ENCODE measurements around the gene FLNB.

Gene FLNB

DNA sequence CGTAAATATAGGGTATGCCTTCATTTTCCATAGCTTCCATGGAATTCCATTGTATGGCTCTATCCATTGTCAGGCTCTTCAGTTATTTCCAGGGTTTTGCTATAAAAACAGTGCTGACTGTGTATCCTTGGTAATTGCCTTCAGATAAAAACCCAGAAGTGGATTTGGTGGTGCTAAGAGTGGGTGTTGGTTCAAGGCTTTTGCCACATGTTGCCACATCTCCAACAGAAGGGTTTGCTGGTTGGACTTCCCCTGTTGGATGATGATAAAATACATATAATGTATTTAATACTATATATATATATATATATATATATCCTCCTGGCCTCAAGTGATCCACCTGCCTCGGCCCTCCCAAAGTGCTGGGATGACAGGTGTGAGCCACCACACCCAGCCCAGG lies 97.8 kb downstream of the FLNB start:
- DNase-seq (ENCODE audit: low read depth in 2 of 2): no peak

- no peak for DNase-seq (ENCODE audit: low read depth in 2 of 2)
These were observed 98.4 kb downstream of the FLNB start for GRCh38 chr3:58106640-58107039.

DNA sequence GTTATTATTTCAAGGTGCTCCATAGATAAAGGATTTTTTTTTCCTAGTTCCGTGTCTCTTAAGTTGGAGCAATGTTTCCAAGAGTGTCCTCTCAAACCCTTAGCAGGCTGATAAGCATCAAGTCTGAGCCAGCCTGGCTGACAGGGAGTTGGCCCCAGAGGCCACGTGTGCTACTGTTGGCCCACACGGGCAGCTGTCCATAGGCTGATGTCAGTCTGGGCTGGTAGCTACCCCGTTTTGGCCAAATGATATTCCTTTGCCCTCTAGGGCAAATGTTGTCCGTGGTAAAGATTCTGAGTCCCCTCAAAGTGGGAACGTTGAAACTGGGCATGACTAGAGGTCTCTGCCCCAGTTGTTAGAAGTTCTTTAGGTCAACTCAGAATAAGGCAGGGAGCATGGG lies 99.4 kb downstream of the FLNB start:
- DNase-seq (ENCODE audit: low read depth in 2 of 2): no peak

- DNase-seq (ENCODE audit: low read depth in 2 of 2): no peak
These were observed 101.5 kb downstream of the FLNB start for GRCh38 chr3:58109752-58110151.

GRCh38 chr3:58111513-58112184 lies 103.4 kb downstream of the FLNB start:
- no peak for DNase-seq (ENCODE audit: low read depth in 2 of 2)

DNA sequence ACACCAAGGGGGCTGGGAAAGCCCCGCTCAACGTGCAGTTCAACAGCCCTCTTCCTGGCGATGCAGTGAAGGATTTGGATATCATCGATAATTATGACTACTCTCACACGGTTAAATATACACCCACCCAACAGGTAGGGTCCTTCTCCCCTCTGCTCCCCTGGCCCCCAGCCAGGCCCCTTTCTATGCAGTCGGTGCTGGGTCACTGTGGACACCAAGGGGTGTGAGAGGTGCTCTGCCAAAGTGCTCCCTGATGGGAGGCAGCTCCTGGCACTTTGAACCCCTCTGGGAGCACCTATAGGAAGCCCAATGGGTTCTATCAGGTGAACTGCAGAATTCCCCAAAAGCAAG lies 103.9 kb downstream of the FLNB start:
- DNase-seq (ENCODE audit: low read depth in 2 of 2): no peak

DNA sequence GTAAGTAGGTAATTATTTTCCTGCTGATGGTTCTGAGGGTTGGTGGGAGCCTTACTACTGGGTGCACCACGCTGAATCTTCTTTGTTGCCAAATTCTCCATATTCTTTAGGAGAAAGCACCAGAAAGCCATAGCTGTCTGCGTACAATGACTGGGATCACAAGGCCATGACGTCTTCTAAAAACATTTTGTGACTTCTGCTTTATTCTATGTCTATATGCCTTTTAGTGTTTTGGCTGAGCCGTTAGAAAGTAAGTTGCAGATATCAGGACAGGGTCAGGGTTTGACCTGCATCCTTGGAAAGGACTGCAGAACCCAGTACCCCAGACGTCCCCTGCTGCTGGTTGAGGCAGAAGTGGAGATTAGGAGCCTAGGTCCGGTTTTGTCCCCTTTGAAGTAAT lies 107.0 kb downstream of the FLNB start:
- no peak for DNase-seq (ENCODE audit: low read depth in 2 of 2)

GRCh38 chr3:58116161-58116955 lies 108.1 kb downstream of the FLNB start:
- DNase-seq (ENCODE audit: low read depth in 2 of 2): no peak

GRCh38 chr3:58116985-58117384 lies 108.8 kb downstream of the FLNB start:
- no peak for DNase-seq (ENCODE audit: low read depth in 2 of 2)

GRCh38 chr3:58117561-58118181 lies 109.4 kb downstream of the FLNB start:
- DNase-seq (ENCODE audit: low read depth in 2 of 2): peak; percentile 11 to 20

DNA sequence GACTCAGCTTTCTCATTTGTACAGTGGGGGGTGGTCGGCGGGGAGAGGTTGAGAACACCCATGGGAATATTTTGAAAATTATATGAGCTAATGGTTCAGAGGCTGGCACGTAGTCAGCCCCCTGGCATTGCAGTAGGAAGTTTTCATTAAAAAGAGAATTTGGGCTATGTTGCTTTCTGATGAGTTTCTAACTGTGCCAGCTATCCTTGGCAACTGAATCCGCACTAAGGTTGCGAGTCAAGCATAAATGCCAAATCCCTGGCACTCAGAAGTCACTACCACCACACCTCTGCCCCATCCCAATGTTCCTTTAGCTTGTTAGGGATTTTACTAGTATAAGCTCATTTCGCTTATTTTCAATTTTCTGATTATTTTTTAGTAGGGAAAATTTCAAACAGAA lies 111.0 kb downstream of the FLNB start:
- DNase-seq (ENCODE audit: low read depth in 2 of 2): no peak

GRCh38 chr3:58120075-58120812 lies 112.0 kb downstream of the FLNB start:
- DNase-seq (ENCODE audit: low read depth in 2 of 2): no peak

- no peak for DNase-seq (ENCODE audit: low read depth in 2 of 2)
These were observed 113.0 kb downstream of the FLNB start for GRCh38 chr3:58121183-58121582.

DNA sequence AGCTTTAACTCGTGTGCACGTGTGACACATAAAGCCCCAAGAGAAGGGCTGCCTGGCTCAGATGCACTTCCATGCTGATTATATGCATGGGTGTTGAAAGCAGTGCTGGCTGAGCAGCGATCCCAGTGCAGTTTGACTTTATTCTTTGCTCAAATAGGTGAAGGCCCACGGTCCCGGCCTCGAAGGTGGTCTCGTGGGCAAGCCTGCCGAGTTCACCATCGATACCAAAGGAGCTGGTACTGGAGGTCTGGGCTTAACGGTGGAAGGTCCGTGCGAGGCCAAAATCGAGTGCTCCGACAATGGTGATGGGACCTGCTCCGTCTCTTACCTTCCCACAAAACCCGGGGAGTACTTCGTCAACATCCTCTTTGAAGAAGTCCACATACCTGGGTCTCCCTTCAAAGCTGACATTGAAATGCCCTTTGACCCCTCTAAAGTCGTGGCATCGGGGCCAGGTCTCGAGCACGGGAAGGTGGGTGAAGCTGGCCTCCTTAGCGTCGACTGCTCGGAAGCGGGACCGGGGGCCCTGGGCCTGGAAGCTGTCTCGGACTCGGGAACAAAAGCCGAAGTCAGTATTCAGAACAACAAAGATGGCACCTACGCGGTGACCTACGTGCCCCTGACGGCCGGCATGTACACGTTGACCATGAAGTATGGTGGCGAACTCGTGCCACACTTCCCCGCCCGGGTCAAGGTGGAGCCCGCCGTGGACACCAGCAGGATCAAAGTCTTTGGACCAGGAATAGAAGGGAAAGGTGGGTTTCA lies 114.9 kb downstream of the FLNB start:
- DNase-seq (ENCODE audit: low read depth in 2 of 2): no peak

DNA sequence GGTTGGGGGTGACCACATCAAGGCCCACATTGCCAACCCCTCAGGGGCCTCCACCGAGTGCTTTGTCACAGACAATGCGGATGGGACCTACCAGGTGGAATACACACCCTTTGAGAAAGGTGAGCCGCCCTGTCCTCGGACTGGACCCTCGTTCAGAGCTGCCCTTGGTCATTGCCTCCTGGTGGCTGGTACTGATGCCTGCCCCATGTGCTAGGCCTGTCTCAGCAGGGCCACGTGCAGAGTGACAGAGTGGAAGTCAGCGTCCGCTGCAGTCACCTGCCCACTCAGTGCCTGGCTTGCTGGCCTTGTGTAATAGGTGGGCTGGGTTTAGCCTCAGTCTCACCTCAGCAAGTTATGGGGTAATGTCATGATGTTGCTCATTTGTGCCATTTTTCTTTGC lies 116.2 kb downstream of the FLNB start:
- no peak for DNase-seq (ENCODE audit: low read depth in 2 of 2)

- DNase-seq (ENCODE audit: low read depth in 2 of 2): no peak
These were observed 121.0 kb downstream of the FLNB start for GRCh38 chr3:58129041-58129770.

GRCh38 chr3:58130591-58130990 lies 122.4 kb downstream of the FLNB start:
- no peak for DNase-seq (ENCODE audit: low read depth in 2 of 2)

- no peak for DNase-seq (ENCODE audit: low read depth in 2 of 2)
These were observed 123.0 kb downstream of the FLNB start for GRCh38 chr3:58131101-58131825.

DNA sequence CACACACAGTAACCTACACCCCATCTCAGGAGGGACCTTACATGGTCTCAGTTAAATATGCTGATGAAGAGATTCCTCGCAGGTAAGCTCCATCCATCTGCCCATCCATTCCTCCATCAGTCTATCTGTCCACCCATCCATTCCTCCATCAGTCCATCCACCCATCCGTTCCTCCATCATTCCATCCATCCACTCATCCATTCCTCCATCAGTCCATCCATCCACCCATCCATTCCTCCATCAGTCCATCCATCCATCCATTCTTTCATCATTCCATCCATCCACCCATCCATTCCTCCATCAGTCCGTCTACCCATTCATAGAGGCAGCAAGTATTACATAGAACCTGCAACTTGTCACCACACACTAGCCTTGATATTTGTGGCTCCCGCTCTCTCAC lies 124.6 kb downstream of the FLNB start:
- DNase-seq (ENCODE audit: low read depth in 2 of 2): no peak

DNA sequence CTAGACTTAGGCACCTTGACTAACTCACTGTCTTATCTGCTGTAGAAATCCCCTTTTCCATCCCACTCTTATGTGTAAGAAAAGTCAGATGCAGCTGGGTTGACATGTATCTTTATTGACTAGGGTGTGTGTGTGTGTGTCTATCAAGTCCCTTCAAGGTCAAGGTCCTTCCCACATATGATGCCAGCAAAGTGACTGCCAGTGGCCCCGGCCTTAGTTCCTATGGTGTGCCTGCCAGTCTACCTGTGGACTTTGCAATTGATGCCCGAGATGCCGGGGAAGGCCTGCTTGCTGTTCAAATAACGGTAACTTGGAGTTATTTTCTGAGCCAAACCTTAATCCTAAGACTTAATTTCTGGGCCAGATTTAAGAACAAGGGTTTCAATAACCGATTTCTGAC lies 126.2 kb downstream of the FLNB start:
- DNase-seq (ENCODE audit: low read depth in 2 of 2): no peak

All from fibroblast of skin of left quadriceps (primary cell).